Neuron (in vitro differentiated cells): ENCODE data around the gene SNX30.

ENCODE experiments used
- H2AFZ ChIP-seq: one replicate; pipeline ENCODE4 v1.6.1; 2013; ENCODE audit warnings: low read depth, mild to moderate bottlenecking, inconsistent platforms, low read length, moderate library complexity
- H3K27me3 ChIP-seq: one replicate; pipeline ENCODE4 v1.6.1; 2013; ENCODE audit warnings: low read length; ENCODE audit not compliant: insufficient read depth
- H3K36me3 ChIP-seq: one replicate; pipeline ENCODE4 v1.6.1; 2013; ENCODE audit warnings: low read length; ENCODE audit not compliant: insufficient read depth
- H3K4me1 ChIP-seq: one replicate; pipeline ENCODE4 v1.6.1; 2013; ENCODE audit warnings: low read length; ENCODE audit not compliant: insufficient read depth
- H3K4me3 ChIP-seq: 2 replicates; pipeline ENCODE4 v1.5.1; 2013; ENCODE audit warnings: mild to moderate bottlenecking, low read length, moderate library complexity
- H3K9me3 ChIP-seq: one replicate; pipeline ENCODE4 v1.6.1; 2013; ENCODE audit warnings: low read length

SNX30 gene

GRCh38 chr9:112757282-112757883 lies 6.8 kb downstream of the SNX30 start:
- peaks cover 2% of the 10 kb centered on the region for H3K4me1 ChIP-seq
- H3K36me3 ChIP-seq: peaks cover 4% of the 10 kb centered on the region
- no peak overlapping the region for H3K4me3 ChIP-seq
- no peak overlapping the region for H2AFZ ChIP-seq
- H3K9me3 ChIP-seq: no peaks in the 10 kb centered on the region
- H3K27me3 ChIP-seq: no peaks in the 10 kb centered on the region

- Histone ChIP-seq H3K36me3 (peaks cover 4% of the 10 kb centered on the region), H3K9me3 (no peaks in the 10 kb centered on the region), H3K4me3 (no peak overlapping the region), H3K27me3 (no peaks in the 10 kb centered on the region), H2AFZ (no peak overlapping the region), H3K4me1 (peaks cover 2% of the 10 kb centered on the region)
Observed at GRCh38 chr9:112757940-112758339, 7.4 kb downstream of the SNX30 start.

GRCh38 chr9:112760821-112761220 lies 10.3 kb downstream of the SNX30 start:
- Histone ChIP-seq H3K27me3 (no peaks in the 10 kb centered on the region), H3K36me3 (no peaks in the 10 kb centered on the region)

GRCh38 chr9:112761912-112762655 lies 11.5 kb downstream of the SNX30 start:
- no peaks in the 10 kb centered on the region for H3K4me1 ChIP-seq
- no peaks in the 10 kb centered on the region for H3K36me3 ChIP-seq
- H3K9me3 ChIP-seq: peaks cover 3% of the 10 kb centered on the region
- H3K27me3 ChIP-seq: no peaks in the 10 kb centered on the region
- H3K4me3 ChIP-seq: no peak overlapping the region
- no peak overlapping the region for H2AFZ ChIP-seq

More at GRCh38 chr9:112760821-112761220, 10.3 kb downstream of the SNX30 start:
- Histone ChIP-seq H2AFZ (no peak overlapping the region), H3K4me1 (no peaks in the 10 kb centered on the region), H3K4me3 (no peak overlapping the region), H3K9me3 (no peaks in the 10 kb centered on the region)

- Histone ChIP-seq H3K4me3 (no peak overlapping the region), H2AFZ (no peak overlapping the region), H3K9me3 (peaks cover 6% of the 10 kb centered on the region), H3K36me3 (no peaks in the 10 kb centered on the region), H3K4me1 (no peaks in the 10 kb centered on the region), H3K27me3 (no peaks in the 10 kb centered on the region)
Observed at GRCh38 chr9:112762726-112763518, 12.4 kb downstream of the SNX30 start.

- no peaks in the 10 kb centered on the region for H3K27me3 ChIP-seq
- H2AFZ ChIP-seq: no peak overlapping the region
- peaks cover 9% of the 10 kb centered on the region for H3K9me3 ChIP-seq
- H3K36me3 ChIP-seq: no peaks in the 10 kb centered on the region
- no peaks in the 10 kb centered on the region for H3K4me1 ChIP-seq
- H3K4me3 ChIP-seq: no peak overlapping the region
Observed at GRCh38 chr9:112764344-112764743, 13.8 kb downstream of the SNX30 start.

- Histone ChIP-seq H3K9me3 (peaks cover 9% of the 10 kb centered on the region), H2AFZ (no peak overlapping the region), H3K27me3 (no peaks in the 10 kb centered on the region), H3K4me3 (no peak overlapping the region), H3K36me3 (no peaks in the 10 kb centered on the region), H3K4me1 (no peaks in the 10 kb centered on the region)
Observed at GRCh38 chr9:112764837-112765236, 14.3 kb downstream of the SNX30 start.

- H3K27me3 ChIP-seq: no peaks in the 10 kb centered on the region
Observed at GRCh38 chr9:112765281-112765680, 14.7 kb downstream of the SNX30 start.

GRCh38 chr9:112771359-112772214 lies 21.0 kb downstream of the SNX30 start:
- no peaks in the 10 kb centered on the region for H3K4me1 ChIP-seq
- H2AFZ ChIP-seq: no peak overlapping the region

More at GRCh38 chr9:112765281-112765680, 14.7 kb downstream of the SNX30 start:
- Histone ChIP-seq H3K36me3 (no peaks in the 10 kb centered on the region), H2AFZ (no peak overlapping the region), H3K4me3 (no peak overlapping the region), H3K9me3 (peaks cover 9% of the 10 kb centered on the region), H3K4me1 (no peaks in the 10 kb centered on the region)

GRCh38 chr9:112772215-112772509 lies 21.6 kb downstream of the SNX30 start:
- Histone ChIP-seq H3K9me3 (peaks cover 9% of the 10 kb centered on the region), H3K4me3 (no peak overlapping the region), H3K4me1 (no peaks in the 10 kb centered on the region), H3K36me3 (no peaks in the 10 kb centered on the region), H2AFZ (no peak overlapping the region), H3K27me3 (no peaks in the 10 kb centered on the region)

More at GRCh38 chr9:112771359-112772214, 21.0 kb downstream of the SNX30 start:
- Histone ChIP-seq H3K4me3 (no peak overlapping the region), H3K27me3 (no peaks in the 10 kb centered on the region), H3K9me3 (peaks cover 10% of the 10 kb centered on the region), H3K36me3 (no peaks in the 10 kb centered on the region)

GRCh38 chr9:112772551-112772950 lies 22.0 kb downstream of the SNX30 start:
- no peaks in the 10 kb centered on the region for H3K36me3 ChIP-seq
- no peaks in the 10 kb centered on the region for H3K4me1 ChIP-seq
- H2AFZ ChIP-seq: no peak overlapping the region
- no peaks in the 10 kb centered on the region for H3K27me3 ChIP-seq
- H3K9me3 ChIP-seq: peaks cover 9% of the 10 kb centered on the region
- no peak overlapping the region for H3K4me3 ChIP-seq

- H3K27me3 ChIP-seq: no peaks in the 10 kb centered on the region
- no peaks in the 10 kb centered on the region for H3K36me3 ChIP-seq
- no peak overlapping the region for H2AFZ ChIP-seq
- peaks cover 4% of the 10 kb centered on the region for H3K9me3 ChIP-seq
- no peaks in the 10 kb centered on the region for H3K4me1 ChIP-seq
- no peak overlapping the region for H3K4me3 ChIP-seq
Observed at GRCh38 chr9:112774006-112774996, 23.7 kb downstream of the SNX30 start.
